NCI-H2107 treated with DMSO at 0.1 percent for 48 hours (cell line): ENCODE results near the gene FSTL5.
"Not testable (repeated sequence)": the region's sequence is repeated elsewhere in the genome, so short reads cannot be mapped to it uniquely, and the experiment has no call there.

Experiments
- DNase-seq: peaks from one replicate; lab custom pipeline; 2025; ENCODE audit not compliant: unreplicated experiment; lab: John Stamatoyannopoulos, UW

The FSTL5 gene

GRCh38 chr4:162163892-162164759 lies at the start of gene FSTL5:
TSS of gene FSTL5 (minus strand) at chr4:162164000. CDS start at chr4:162111396, 52,604 bp downstream.
- peak; percentile 60 for DNase-seq

GRCh38 chr4:162209706-162210105 lies 45.9 kb upstream of the FSTL5 start:
- no peak for DNase-seq

GRCh38 chr4:162203478-162203877 lies 39.7 kb upstream of the FSTL5 start:
- DNase-seq, result not testable (repeated sequence)

- no peak for DNase-seq
Observed at GRCh38 chr4:162201673-162202072, 37.9 kb upstream of the FSTL5 start.

- DNase-seq, result no peak
Observed at GRCh38 chr4:162170509-162170908, 6.7 kb upstream of the FSTL5 start.

- DNase-seq, result no peak
Observed at GRCh38 chr4:162164906-162165510, 1.2 kb upstream of the FSTL5 start.

GRCh38 chr4:162162672-162163071 lies 1.1 kb downstream of the FSTL5 start:
- no peak for DNase-seq

GRCh38 chr4:162157241-162157640 lies 6.6 kb downstream of the FSTL5 start:
- DNase-seq, result no peak

GRCh38 chr4:162154862-162155540 lies 8.8 kb downstream of the FSTL5 start:
- no peak for DNase-seq

GRCh38 chr4:162151850-162152249 lies 11.9 kb downstream of the FSTL5 start:
- no peak for DNase-seq

GRCh38 chr4:162151386-162151785 lies 12.4 kb downstream of the FSTL5 start:
- DNase-seq, result no peak

GRCh38 chr4:162149644-162150043 lies 14.2 kb downstream of the FSTL5 start:
- DNase-seq, result no peak

- no peak for DNase-seq
Observed at GRCh38 chr4:162140051-162140683, 23.6 kb downstream of the FSTL5 start.

GRCh38 chr4:162139412-162139811 lies 24.4 kb downstream of the FSTL5 start:
- no peak for DNase-seq

GRCh38 chr4:162131256-162131655 lies 32.5 kb downstream of the FSTL5 start:
- DNase-seq, result no peak

- no peak for DNase-seq
Observed at GRCh38 chr4:162126729-162127128, 37.1 kb downstream of the FSTL5 start.

GRCh38 chr4:162117051-162117450 lies 46.7 kb downstream of the FSTL5 start:
- no peak for DNase-seq

- DNase-seq, result no peak
Observed at GRCh38 chr4:162116095-162116779, 47.6 kb downstream of the FSTL5 start.

- DNase-seq, result no peak
Observed at GRCh38 chr4:162115333-162115732, 48.5 kb downstream of the FSTL5 start.

GRCh38 chr4:162111078-162111477 lies 52.7 kb downstream of the FSTL5 start:
- no peak for DNase-seq
